ENCODE data around the gene SPRR2E. TPM values are rescaled to one million over a fixed set of nuclear protein-coding genes. Genes with fewer than 3 reads are reported as not detected.
"Not testable (repeated sequence)": the region's sequence is repeated elsewhere in the genome, so short reads cannot be mapped to it uniquely, and the experiment has no call there.

Gene SPRR2E
- total RNA-seq, 1 experiment from 2014 or later = not detected

- TF ChIP-seq CTCF (IDR thresholded peaks at IDR 0.05; ENCODE audit: insufficient read depth in 1 of 2, low read depth in 1 of 2, low read length in 1 of 2, severe bottlenecking in 1 of 2, unreplicated experiment in 1 of 2) = peak in 1 of 2 experiments; percentile 7
- POLR2A ChIA-PET = no interaction called here
- Mint-ChIP-seq H3K4me3 (ENCODE audit: unreplicated experiment) (no peak overlapping the region), H3K9me3 (ENCODE audit: unreplicated experiment) (no peaks in the 10 kb centered on the region), H3K4me1 (ENCODE audit: low read depth, unreplicated experiment) (peaks cover 14% of the 10 kb centered on the region), H3K36me3 (ENCODE audit: insufficient read depth, unreplicated experiment) (no peaks in the 10 kb centered on the region), H3K27ac (ENCODE audit: unreplicated experiment) (no peak overlapping the region), H3K27me3 (ENCODE audit: insufficient read depth, unreplicated experiment) (peaks cover 12% of the 10 kb centered on the region)
- CTCF ChIA-PET = no interaction called here
- BruUV-seq (replicated peaks) = no TSS peak
- Histone ChIP-seq H3K4me1 (peaks cover 22% of the 10 kb centered on the region), H3K9me3 (no peaks in the 10 kb centered on the region), H3K36me3 (ENCODE audit: control insufficient read depth, insufficient read depth, low read length) (no peaks in the 10 kb centered on the region), H3K4me3 (ENCODE audit: low read depth, low read length) (no peak overlapping the region), H3K27me3 (replicated peaks; ENCODE audit: control insufficient read depth, insufficient read depth, low read length) (no peaks in the 10 kb centered on the region)
- no peak for DNase-seq
- intact Hi-C loops (cut with micrococcal nuclease; ENCODE audit: unreplicated experiment) = no loop called here
Measured at GRCh38 chr1:153058154-153058553, 36.2 kb downstream of the SPRR2E start.

- Mint-ChIP-seq H3K4me1 (ENCODE audit: low read depth, unreplicated experiment) (peaks cover 14% of the 10 kb centered on the region), H3K4me3 (ENCODE audit: unreplicated experiment) (no peak within 1 kb of the TSS), H3K27ac (ENCODE audit: unreplicated experiment) (no peak within 1 kb of the TSS), H3K27me3 (ENCODE audit: insufficient read depth, unreplicated experiment) (peaks cover 16% of the 10 kb centered on the region), H3K36me3 (ENCODE audit: insufficient read depth, unreplicated experiment) (no peaks in the 10 kb centered on the region), H3K9me3 (ENCODE audit: unreplicated experiment) (no peaks in the 10 kb centered on the region)
- no peak for DNase-seq
- Histone ChIP-seq H3K4me3 (ENCODE audit: low read depth, low read length) (no peak within 1 kb of the TSS), H3K27me3 (replicated peaks; ENCODE audit: control insufficient read depth, insufficient read depth, low read length) (no peaks in the 10 kb centered on the region), H3K9me3 (no peaks in the 10 kb centered on the region), H3K36me3 (ENCODE audit: control insufficient read depth, insufficient read depth, low read length) (no peaks in the 10 kb centered on the region), H3K4me1 (peaks cover 22% of the 10 kb centered on the region)
- ChIA-PET POLR2A (no interaction called here), CTCF (no interaction called here)
- intact Hi-C loops (cut with micrococcal nuclease; ENCODE audit: unreplicated experiment) = no loop called here
- no peak for TF ChIP-seq CTCF (IDR thresholded peaks at IDR 0.05; ENCODE audit: insufficient read depth in 1 of 2, low read depth in 1 of 2, low read length in 1 of 2, severe bottlenecking in 1 of 2, unreplicated experiment in 1 of 2)
- no TSS peak for BruUV-seq (replicated peaks)
Measured at GRCh38 chr1:153057375-153057774, 37.0 kb downstream of the SPRR2E start, which contains the start of gene SPRR2A. Gene SPRR2A (minus strand): TSS chr1:153057512. CDS start chr1:153056735, 777 bp downstream.

GRCh38 chr1:153056111-153056510 is 38.2 kb downstream of the SPRR2E start:
- H3K36me3 Mint-ChIP-seq (ENCODE audit: insufficient read depth, unreplicated experiment); POLR2A ChIA-PET; DNase-seq; H3K27me3 ChIP-seq (replicated peaks; ENCODE audit: control insufficient read depth, insufficient read depth, low read length); H3K4me3 ChIP-seq (ENCODE audit: low read depth, low read length); H3K36me3 ChIP-seq (ENCODE audit: control insufficient read depth, insufficient read depth, low read length); H3K9me3 Mint-ChIP-seq (ENCODE audit: unreplicated experiment); H3K27ac Mint-ChIP-seq (ENCODE audit: unreplicated experiment); intact Hi-C loops (cut with micrococcal nuclease; ENCODE audit: unreplicated experiment); H3K4me3 Mint-ChIP-seq (ENCODE audit: unreplicated experiment); BruUV-seq (replicated peaks); H3K9me3 ChIP-seq: not testable (repeated sequence)
- H3K4me1 Mint-ChIP-seq (ENCODE audit: low read depth, unreplicated experiment) = peaks cover 14% of the 10 kb centered on the region
- peaks cover 22% of the 10 kb centered on the region for H3K4me1 ChIP-seq
- CTCF ChIA-PET = interaction anchor here (0.5 kb wide), 1 partner anchor 402 kb away, joined by 3 read pairs; no protein-coding TSS in a partner anchor
- peaks cover 24% of the 10 kb centered on the region for H3K27me3 Mint-ChIP-seq (ENCODE audit: insufficient read depth, unreplicated experiment)

GRCh38 chr1:153049211-153049610 is 45.1 kb downstream of the SPRR2E start:
- CTCF ChIA-PET = no interaction called here
- no peaks in the 10 kb centered on the region for H3K4me1 Mint-ChIP-seq (ENCODE audit: low read depth, unreplicated experiment)
- POLR2A ChIA-PET = no interaction called here
- H3K36me3 ChIP-seq (ENCODE audit: control insufficient read depth, insufficient read depth, low read length) = no peaks in the 10 kb centered on the region
- H3K4me3 ChIP-seq (ENCODE audit: low read depth, low read length) = no peak overlapping the region
- intact Hi-C loops (cut with micrococcal nuclease; ENCODE audit: unreplicated experiment) = no loop called here
- H3K4me3 Mint-ChIP-seq (ENCODE audit: unreplicated experiment) = no peak overlapping the region
- H3K36me3 Mint-ChIP-seq (ENCODE audit: insufficient read depth, unreplicated experiment) = no peaks in the 10 kb centered on the region
- DNase-seq = no peak
- H3K9me3 ChIP-seq = no peaks in the 10 kb centered on the region; the same call in 1 of the 2 replicates
- no peak for TF ChIP-seq CTCF (IDR thresholded peaks at IDR 0.05; ENCODE audit: insufficient read depth in 1 of 2, low read depth in 1 of 2, low read length in 1 of 2, severe bottlenecking in 1 of 2, unreplicated experiment in 1 of 2)
- BruUV-seq (replicated peaks) = no TSS peak
- H3K27me3 ChIP-seq (replicated peaks; ENCODE audit: control insufficient read depth, insufficient read depth, low read length) = no peaks in the 10 kb centered on the region; the same call in 1 of the 2 replicates
- H3K9me3 Mint-ChIP-seq (ENCODE audit: unreplicated experiment) = no peaks in the 10 kb centered on the region
- H3K27ac Mint-ChIP-seq (ENCODE audit: unreplicated experiment) = no peak overlapping the region
- peaks cover 28% of the 10 kb centered on the region for H3K27me3 Mint-ChIP-seq (ENCODE audit: insufficient read depth, unreplicated experiment)
- no peaks in the 10 kb centered on the region for H3K4me1 ChIP-seq

All from Caco-2 (cell line).